ENCODE measurements around the gene TMPRSS11B. TPM values are rescaled to one million over a fixed set of nuclear protein-coding genes. Genes with fewer than 3 reads are reported as not detected.
"Not testable (repeated sequence)": the region's sequence is repeated elsewhere in the genome, so short reads cannot be mapped to it uniquely, and the experiment has no call there.

The TMPRSS11B gene
- not detected for total RNA-seq
- long read RNA-seq: 0 reads

GRCh38 chr4:68245594-68245993 is at the start of gene TMPRSS11B:
Gene TMPRSS11B (minus strand): TSS chr4:68245694. CDS start chr4:68245558, 136 bp downstream.
- no peak for DNase-seq (ENCODE audit: low spot score)
- intact Hi-C loops (cut with DNase I): no loop called here

GRCh38 chr4:68291256-68291655 is 45.8 kb upstream of the TMPRSS11B start:
- intact Hi-C loops (cut with DNase I): no loop called here
- no peak for DNase-seq (ENCODE audit: low spot score)

- no peak for DNase-seq (ENCODE audit: low spot score)
- intact Hi-C loops (cut with DNase I): no loop called here
These were observed 42.9 kb upstream of the TMPRSS11B start for GRCh38 chr4:68288393-68288740.

- no peak for DNase-seq (ENCODE audit: low spot score)
- intact Hi-C loops (cut with DNase I): no loop called here
These were observed 42.4 kb upstream of the TMPRSS11B start for GRCh38 chr4:68287704-68288392.

- DNase-seq (ENCODE audit: low spot score): no peak
- intact Hi-C loops (cut with DNase I): no loop called here
These were observed 38.2 kb upstream of the TMPRSS11B start for GRCh38 chr4:68283714-68284113.

GRCh38 chr4:68283095-68283494 is 37.6 kb upstream of the TMPRSS11B start:
- no peak for DNase-seq (ENCODE audit: low spot score)
- intact Hi-C loops (cut with DNase I): no loop called here

- DNase-seq (ENCODE audit: low spot score); intact Hi-C loops (cut with DNase I): not testable (repeated sequence)
These were observed 36.6 kb upstream of the TMPRSS11B start for GRCh38 chr4:68281796-68282740.

GRCh38 chr4:68278029-68278428 is 32.5 kb upstream of the TMPRSS11B start:
- DNase-seq (ENCODE audit: low spot score): no peak
- intact Hi-C loops (cut with DNase I): no loop called here

- intact Hi-C loops (cut with DNase I): no loop called here
- DNase-seq (ENCODE audit: low spot score): no peak
These were observed 32.1 kb upstream of the TMPRSS11B start for GRCh38 chr4:68277627-68278026.

GRCh38 chr4:68272860-68273259 is 27.4 kb upstream of the TMPRSS11B start:
- intact Hi-C loops (cut with DNase I): no loop called here

GRCh38 chr4:68272380-68272779 is 26.9 kb upstream of the TMPRSS11B start:
- no peak for DNase-seq (ENCODE audit: low spot score)
- intact Hi-C loops (cut with DNase I): no loop called here

More at GRCh38 chr4:68272860-68273259, 27.4 kb upstream of the TMPRSS11B start:
- no peak for DNase-seq (ENCODE audit: low spot score)

GRCh38 chr4:68271851-68272357 is 26.4 kb upstream of the TMPRSS11B start:
- intact Hi-C loops (cut with DNase I): loop anchor here (2.0 kb wide), 1 partner anchor 105 kb away; no protein-coding TSS in a partner anchor

GRCh38 chr4:68267433-68267944 is 22.0 kb upstream of the TMPRSS11B start:
- intact Hi-C loops (cut with DNase I): no loop called here
- DNase-seq (ENCODE audit: low spot score): no peak

More at GRCh38 chr4:68271851-68272357, 26.4 kb upstream of the TMPRSS11B start:
- no peak for DNase-seq (ENCODE audit: low spot score)

GRCh38 chr4:68264875-68265565 is 19.5 kb upstream of the TMPRSS11B start:
- no peak for DNase-seq (ENCODE audit: low spot score)
- intact Hi-C loops (cut with DNase I): no loop called here

GRCh38 chr4:68259191-68259590 is 13.7 kb upstream of the TMPRSS11B start:
- DNase-seq (ENCODE audit: low spot score): no peak
- intact Hi-C loops (cut with DNase I): no loop called here

- intact Hi-C loops (cut with DNase I): no loop called here
- DNase-seq (ENCODE audit: low spot score): no peak
These were observed 12.2 kb upstream of the TMPRSS11B start for GRCh38 chr4:68257719-68258118.

- intact Hi-C loops (cut with DNase I): no loop called here
- DNase-seq (ENCODE audit: low spot score): no peak
These were observed 10.8 kb upstream of the TMPRSS11B start for GRCh38 chr4:68256284-68256683.

- intact Hi-C loops (cut with DNase I): no loop called here
These were observed 4.8 kb upstream of the TMPRSS11B start for GRCh38 chr4:68250151-68250930.

GRCh38 chr4:68249434-68249833 is 3.9 kb upstream of the TMPRSS11B start:
- no peak for DNase-seq (ENCODE audit: low spot score)
- intact Hi-C loops (cut with DNase I): no loop called here

More at GRCh38 chr4:68250151-68250930, 4.8 kb upstream of the TMPRSS11B start:
- no peak for DNase-seq (ENCODE audit: low spot score)
